HG03280 (cell line): ENCODE results near the gene NPVF.

ENCODE experiments used
- ATAC-seq: cut with Tn5 transposase; IDR thresholded peaks from one replicate; pipeline ENCODE4 v1.9.1; 2021; ENCODE audit warnings: mild to moderate bottlenecking, moderate library complexity; ENCODE audit not compliant: unreplicated experiment

Gene NPVF, protein sequence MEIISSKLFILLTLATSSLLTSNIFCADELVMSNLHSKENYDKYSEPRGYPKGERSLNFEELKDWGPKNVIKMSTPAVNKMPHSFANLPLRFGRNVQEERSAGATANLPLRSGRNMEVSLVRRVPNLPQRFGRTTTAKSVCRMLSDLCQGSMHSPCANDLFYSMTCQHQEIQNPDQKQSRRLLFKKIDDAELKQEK

GRCh38 chr7:25228386-25228785 is at the start of gene NPVF:
NPVF (minus strand) TSS chr7:25228486; CDS start chr7:25228439, 47 bp downstream.
- ATAC-seq, result no peak

GRCh38 chr7:25272265-25272664 is 44.0 kb upstream of the NPVF start:
- ATAC-seq, result no peak

DNA sequence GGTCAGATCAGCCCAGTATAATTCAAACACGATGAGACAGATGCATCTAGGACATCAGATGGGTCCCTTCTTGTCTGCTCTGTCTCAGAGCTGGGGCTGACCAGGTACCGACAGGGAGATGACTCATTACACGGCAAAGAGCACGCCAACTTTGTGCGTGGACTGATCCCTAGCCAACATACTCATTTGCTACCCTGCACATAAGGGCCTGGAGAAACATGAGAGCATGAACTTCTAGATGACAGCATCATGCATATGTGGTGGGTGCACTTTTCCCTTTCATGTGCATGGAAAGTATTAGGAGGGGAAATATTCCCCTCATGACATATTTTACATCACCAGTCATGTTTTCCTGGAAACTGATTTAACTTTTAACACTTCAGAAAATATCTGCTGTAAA is 35.1 kb upstream of the NPVF start:
- no peak for ATAC-seq

GRCh38 chr7:25262586-25262985 is 34.3 kb upstream of the NPVF start:
- ATAC-seq, result no peak

DNA sequence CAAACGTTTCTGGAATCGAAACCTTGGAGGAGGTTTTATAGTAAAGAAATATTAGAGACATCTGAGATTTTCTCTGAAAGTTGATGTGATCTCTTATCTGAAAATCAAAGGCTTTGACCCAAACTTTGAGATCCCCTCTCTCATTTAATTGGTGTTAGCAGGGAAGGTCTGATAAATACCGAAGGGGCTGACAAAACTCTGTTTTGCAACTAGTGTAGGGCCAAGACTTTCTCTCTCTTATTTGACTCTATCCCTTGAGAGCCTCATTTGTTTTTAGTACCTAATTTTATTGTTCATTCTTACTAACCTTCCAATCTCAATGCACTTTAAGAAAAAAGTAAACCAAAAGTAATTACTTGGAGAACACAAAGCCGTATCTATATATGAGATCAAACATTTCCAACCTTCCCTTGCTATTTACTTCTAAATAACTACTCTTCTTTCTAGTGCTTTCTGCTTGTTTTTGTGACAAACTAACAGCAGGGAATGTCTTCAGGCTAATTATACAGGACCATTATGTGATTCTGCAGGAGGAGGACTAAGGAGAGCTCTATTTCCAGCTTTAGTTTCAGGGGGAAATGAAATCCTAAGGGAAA is 33.4 kb upstream of the NPVF start:
- no peak for ATAC-seq

DNA sequence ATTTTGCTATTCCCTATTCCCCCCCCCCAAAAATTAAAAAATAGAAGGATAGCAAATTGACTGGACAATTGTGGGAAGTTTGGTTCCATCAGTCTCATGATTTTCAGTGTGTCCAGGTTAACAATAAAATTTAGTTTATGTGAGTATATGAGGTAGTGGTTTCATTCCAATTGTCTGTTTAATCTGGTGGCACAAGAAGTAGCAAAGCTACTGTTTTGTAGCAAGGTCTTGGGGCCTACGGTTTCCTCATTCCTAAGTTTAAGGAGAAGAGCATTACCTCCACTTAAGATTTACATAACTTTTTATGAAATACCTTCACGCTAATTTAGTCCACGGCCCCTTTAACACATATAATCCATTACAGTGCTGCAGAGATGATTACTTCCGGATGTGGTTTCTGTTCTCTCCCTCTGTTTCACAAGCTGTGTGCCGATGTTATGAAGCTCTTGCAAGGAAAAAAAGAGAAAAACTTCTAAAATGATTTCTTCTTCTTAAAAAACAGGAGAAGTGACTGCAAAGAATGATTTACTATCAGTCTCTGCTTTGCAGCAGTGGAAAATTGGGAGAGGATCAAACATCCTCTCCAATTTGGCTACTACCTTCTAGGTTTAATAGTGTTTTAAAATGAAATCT is 32.7 kb upstream of the NPVF start:
- no peak for ATAC-seq

DNA sequence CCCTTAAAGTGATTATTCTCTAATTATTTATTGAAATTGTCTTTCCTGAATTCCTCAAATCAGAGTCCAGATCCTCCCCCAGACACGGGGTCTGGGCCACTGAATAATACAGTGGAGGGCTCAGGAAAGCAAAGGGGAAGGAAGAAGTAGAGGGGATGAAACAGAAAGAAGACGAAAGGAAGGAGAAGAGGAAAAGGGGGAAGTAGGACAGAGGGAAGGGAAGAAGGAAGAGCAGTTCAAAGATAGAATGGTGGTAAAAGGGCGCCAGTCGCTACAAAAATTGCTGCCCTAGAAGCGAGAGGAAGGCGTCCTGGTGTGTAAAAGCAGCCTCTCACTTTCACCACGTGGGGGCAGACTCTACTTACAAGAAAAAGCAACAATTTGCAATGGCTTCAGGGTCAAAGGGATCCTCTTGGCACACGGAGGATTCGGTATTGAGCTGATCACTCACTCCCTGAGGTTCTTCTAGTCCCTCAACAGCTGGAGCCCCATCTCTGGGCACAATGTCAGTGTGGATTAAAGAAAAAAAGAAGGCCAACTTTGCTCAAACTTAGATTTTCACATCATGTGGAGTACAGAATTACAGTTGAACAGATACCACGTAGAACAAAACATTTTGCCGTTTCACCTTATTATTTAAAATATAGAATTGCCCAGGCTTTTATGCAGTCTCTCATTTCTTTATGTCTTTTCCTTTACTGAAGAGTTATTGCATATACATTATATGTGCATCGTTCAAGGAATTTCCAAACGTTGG is 31.4 kb upstream of the NPVF start:
- peak; percentile 83 for ATAC-seq

DNA sequence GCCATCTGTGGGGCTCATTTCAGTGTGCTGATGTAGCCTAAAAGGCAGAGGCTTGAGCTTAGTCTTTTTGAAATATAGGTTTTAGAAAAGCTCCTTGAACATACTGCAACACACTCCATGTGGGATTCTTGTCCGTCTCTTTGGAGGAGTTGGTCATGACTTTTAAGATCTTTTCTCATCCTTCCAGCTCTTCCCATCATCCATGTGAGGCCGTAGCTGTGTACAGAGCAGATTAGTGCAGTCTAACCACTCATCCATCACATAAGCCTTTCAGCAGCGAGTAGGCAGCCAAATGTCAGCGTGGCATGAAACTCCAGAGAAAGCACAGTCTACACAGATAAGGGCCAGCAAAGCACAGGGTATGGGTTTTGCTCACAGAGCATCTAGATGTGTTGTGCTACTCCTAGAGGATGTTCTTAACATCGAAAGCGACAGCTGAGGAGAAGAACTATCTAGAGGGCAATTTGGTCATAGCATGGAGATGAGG is 28.1 kb upstream of the NPVF start:
- ATAC-seq, result no peak

DNA sequence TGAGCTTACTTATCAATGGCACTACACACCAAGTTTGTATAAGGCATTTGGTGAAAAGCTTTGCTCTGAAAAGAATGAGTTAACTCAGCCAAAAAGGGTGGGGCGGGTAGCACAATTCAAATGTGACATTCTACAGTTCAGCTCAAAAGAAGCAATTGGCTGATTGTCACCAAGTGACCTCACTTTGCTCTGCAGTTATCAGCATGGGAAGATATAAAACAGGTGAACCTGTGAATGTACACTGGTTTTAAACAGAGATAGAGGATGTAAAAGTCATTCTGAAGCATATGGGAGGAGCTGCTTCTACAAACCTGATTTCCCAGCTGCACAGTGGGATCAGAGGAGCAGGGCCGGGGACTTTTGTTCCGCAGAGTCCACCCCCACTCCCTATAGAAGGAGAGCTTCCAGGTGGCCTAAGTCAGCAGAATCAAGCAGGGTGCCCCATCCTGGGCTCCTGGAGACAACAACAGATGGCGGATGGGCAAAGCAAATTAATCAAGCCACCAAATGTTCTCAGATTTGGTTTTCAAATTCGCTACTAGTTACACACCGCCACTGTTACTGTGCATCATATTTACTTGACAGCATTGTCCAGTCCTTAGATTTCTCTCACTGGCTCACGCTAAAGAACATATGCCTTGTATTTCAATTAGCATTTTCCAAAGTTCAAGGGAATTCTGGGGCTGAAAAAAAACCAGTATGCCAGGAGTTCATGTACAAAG is 27.5 kb upstream of the NPVF start:
- ATAC-seq, result no peak

- no peak for ATAC-seq
Measured at GRCh38 chr7:25254604-25255003, 26.3 kb upstream of the NPVF start.

- ATAC-seq, result no peak
Measured at GRCh38 chr7:25253714-25254113, 25.4 kb upstream of the NPVF start.

GRCh38 chr7:25250386-25250785 is 22.1 kb upstream of the NPVF start:
- ATAC-seq, result no peak

DNA sequence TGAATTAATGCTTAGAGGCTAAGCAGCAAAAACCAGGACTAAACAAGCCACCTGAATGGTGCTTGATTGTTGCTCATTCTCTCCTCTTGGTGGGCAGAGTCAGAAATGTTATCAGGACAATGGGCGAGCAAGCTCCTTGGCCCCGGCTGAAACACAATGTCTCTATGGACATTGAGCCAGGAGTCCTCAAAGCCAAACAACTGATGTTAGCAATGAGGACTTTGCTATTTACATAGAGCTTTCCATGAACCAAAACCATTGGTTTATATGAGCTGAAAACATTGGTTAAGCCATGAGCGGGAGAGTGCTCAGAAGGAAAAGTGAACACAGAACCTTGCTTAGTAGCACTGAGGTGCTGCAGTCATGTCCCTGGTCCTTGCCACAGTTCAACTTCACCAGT is 21.5 kb upstream of the NPVF start:
- ATAC-seq, result no peak

- no peak for ATAC-seq
Measured at GRCh38 chr7:25246306-25246705, 18.0 kb upstream of the NPVF start.

- ATAC-seq, result no peak
Measured at GRCh38 chr7:25244254-25245033, 16.2 kb upstream of the NPVF start.

DNA sequence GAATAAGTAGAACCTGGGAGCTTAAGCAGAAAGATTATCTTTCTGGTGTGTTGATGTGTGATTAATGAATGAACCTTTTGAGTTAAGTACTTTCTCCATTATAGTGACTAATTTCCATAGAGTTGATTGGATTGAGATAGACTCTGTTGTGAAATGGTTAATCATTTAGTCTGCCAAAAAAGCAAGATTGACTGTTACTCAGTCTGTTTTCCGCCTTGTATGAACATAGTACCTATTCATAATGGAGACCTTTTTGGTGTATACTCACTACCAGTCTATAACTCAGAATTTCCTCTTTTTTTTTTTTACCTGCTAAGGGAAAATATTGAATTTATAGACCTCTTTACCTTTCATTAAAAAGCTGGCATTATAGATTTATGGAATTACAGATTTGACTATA is 14.4 kb upstream of the NPVF start:
- ATAC-seq, result no peak

GRCh38 chr7:25240896-25241295 is 12.6 kb upstream of the NPVF start:
- ATAC-seq, result no peak

GRCh38 chr7:25240340-25240739 is 12.1 kb upstream of the NPVF start:
- ATAC-seq, result no peak

DNA sequence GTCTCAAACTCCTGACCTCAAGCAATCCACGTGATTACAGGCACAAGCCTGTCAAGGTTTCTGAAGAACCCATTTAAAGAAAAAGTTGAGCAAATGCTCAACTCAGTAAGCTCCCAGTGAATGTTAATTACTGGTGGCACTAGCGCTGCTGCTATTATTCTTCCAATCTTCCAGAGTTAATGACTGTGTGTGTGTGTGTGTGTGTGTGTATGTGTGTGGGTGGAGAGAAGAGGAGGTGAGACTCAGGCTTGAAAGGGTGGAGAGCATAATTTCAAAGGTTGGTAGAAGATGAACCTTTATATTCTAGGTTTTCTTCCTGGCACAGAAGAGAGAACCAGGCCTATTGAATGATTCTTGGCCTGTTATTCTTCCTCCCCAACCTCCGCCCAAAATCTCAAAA is 11.6 kb upstream of the NPVF start:
- ATAC-seq, result no peak

DNA sequence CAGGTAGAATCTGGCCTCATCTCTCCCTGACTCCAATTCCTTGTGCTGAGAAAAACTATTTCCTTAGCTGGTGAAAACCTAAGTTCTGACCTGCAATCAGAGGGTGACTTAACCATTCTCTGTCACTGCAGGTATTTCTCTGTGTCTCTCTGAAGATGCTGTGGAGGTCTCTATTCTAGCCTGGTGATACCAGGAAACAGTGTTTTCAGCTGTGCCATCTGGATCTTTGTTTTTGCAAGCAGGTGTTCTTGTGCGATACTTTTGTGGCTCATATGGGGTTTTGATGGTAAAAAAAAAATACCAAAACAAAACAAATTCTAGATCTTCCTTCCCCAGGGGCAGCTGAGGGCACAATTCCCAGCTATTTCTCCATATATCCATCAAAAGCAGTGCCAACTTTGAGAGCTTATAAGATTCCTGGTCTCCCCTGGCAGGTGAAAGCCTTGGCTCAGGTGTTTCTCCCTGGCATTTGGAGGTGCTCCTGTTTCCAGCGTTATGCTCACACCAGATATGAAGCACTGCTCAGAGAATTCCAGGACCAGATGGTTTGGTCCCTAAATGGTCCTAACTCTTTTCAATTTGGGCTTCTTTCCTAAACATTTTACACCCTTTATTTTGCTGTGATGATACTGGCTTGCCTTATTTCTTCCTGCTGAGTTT is 9.9 kb upstream of the NPVF start:
- no peak for ATAC-seq
